ENCODE data around the gene SLC9A5.
A peak's percentile ranks its signal among the peaks of the same experiment; 100 is the strongest.

The SLC9A5 gene

DNA sequence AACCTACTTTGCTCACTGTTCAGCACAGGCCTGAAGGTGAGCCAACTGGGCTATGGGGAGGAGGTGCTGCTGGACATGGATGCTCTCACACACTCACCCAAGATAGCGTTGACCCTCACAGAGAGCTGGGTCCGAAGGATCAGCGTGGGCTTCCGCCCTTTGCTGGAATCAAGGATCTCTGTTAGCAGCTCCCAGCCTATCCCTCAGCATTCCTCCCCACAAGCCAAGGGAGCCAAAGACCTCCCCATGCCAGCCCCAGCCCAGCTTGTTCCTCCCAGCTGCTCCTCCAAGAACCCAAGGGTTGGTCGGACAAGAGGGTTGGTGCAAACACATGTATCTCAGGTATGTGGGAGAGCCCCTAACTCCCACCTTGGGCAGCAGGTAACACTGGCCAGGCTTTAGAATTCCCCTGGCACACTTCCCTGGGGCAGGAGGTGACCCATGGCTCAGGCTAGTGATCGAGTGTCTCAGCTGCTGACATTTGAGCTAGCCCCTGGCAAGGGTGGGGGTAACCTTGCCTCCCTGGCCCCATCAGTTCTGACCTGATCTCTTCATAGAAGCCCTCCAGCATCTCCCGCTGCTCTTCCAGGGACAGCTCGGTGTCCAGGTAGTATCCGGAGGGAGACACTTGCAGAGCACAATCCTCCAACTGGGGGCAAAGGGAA is 9.8 kb upstream of the SLC9A5 start:
- DNase-seq = no peak

DNA sequence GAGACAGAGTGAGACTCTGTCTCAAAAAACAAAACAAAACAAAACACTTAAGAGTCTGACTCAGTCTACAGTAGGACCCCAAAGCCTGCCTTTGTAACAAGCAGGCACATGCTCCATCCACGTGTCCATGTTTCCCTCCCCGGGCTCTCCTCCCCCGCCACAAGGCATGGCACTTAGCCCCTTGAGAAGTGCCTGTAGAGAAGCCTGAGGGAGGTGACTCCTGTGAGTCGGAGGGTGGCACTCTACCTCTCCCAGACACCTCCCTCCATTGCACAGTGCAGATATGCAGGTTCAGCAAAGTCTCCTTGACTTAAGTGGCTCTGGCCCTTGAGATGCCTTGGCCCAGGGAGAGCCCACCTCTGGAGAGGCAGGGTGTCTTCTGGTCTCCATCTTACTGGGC is 8.3 kb upstream of the SLC9A5 start:
- DNase-seq = no peak

DNA sequence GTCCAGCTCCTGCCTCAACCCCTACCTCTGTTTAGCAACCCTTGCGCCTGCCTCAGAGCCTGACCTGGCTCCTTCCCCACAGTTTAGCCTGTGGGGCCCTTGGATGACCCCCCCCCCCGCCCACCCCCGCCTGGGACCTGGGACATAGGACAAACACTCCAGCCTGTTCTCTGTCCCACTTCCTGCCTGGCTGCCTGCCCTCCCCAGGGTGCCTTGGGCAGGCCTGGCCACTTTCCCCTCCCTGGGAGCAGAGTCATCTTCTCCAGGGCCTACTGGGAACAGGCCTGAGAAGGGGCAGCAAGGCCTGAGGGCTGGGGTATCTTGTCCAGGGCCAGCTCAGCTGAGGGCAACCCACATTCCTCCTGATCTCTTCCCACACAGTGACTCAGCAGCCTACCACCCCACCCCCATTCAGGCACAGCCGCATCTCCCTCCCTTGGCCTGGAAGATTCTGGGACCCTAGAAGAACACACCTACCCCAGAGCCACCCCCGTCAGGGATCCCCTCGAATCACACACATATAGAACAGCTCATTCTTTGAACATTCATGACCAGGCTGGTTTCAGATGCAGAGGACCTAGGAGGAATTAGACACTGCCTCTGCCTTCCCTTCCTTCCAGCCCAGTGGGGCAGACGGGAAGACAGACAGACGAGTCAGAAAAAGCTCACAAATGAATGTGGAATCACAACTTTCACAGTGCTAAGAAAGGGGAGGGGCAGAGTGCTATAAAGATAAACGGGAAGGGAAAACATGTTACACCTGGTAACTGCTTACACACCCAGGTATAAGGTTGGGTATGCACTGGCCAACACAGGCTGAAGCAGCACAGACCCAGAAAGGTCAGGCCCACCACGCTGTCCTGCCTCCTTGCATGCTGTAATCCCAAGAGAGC is 7.5 kb upstream of the SLC9A5 start:
- DNase-seq = no peak

- DNase-seq = no peak
Measured at GRCh38 chr16:67242138-67242730, 6.5 kb upstream of the SLC9A5 start.

GRCh38 chr16:67243481-67243880 is 5.3 kb upstream of the SLC9A5 start:
- no peak for DNase-seq

DNA sequence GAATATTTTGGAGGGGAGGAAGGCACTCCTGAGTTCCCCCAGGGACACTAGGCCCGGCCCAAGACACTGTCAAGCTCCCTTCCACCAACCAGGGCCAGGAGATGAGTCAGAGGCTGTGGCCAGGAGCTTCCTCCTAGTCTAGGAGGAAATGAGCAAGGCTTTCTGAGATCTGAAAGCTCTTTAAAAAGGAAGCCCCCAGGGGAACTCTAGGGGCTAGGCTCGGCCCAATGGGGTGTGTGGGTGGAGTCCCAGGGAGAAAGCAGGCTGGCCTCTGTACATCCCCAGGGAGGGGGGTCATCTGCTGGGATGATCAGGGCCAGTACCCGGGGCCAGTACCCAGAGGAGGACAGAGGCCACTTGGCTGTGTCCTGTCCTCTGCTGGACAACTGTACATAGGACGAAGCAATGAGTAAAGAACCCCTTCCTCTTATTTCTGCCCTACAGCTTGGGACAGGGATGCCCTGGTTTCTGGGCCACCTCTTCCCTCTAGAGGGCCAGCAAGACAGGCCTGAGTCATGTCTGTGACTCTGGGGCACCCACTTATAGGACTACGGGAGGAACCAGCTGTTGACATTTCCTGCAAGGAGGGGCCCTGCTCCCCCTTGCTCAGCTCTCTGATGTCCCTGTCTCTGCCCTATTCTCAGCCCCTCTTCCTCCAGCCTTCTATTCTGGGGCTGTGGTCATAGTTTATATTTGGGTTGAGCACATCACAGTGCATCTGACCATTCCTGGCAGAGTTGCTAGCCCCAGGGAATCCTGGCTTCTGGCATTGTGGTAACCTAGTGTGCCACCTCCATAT is 4.2 kb upstream of the SLC9A5 start:
- peak; percentile 87 for DNase-seq

DNA sequence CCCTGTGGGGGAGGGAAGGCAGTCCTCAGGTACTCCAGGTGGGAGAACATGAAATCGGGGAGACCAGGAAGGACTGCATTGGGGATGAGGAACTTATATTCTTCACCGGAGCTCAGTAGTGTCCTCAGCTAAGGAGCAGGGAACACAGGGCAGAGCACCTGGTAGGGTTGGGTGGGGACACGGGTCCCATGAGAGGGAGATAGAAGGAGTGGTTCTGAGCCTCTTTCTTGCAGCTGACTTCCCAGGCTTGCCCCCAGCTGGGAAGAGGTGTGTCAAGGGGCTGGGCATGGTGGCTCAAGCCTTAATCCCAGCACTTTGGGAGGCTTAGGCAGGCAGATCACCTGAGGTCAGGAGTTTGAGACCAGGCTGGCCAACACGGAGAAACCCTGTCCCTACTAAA is 3.6 kb upstream of the SLC9A5 start:
- DNase-seq = no peak

DNA sequence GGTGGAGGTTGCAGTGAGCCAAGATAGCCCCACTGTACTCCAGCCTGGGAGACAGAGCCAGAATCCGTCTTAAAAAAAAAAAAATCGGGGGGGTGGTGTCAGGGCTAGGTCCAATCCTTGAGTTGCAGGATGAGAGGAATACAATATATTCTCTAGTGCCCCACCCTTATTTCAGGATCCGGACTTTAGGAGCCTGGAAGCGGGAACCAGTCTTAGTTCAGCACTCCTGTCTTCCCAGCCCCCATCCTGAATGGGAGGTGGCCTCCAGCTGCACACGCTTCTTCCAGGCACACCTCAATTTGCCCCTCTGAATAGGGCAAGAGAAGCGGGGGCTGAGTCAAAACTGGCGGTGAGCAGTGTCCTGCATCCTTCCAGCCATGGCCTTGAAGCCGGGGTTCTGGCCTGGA is 3.1 kb upstream of the SLC9A5 start:
- DNase-seq = no peak

DNA sequence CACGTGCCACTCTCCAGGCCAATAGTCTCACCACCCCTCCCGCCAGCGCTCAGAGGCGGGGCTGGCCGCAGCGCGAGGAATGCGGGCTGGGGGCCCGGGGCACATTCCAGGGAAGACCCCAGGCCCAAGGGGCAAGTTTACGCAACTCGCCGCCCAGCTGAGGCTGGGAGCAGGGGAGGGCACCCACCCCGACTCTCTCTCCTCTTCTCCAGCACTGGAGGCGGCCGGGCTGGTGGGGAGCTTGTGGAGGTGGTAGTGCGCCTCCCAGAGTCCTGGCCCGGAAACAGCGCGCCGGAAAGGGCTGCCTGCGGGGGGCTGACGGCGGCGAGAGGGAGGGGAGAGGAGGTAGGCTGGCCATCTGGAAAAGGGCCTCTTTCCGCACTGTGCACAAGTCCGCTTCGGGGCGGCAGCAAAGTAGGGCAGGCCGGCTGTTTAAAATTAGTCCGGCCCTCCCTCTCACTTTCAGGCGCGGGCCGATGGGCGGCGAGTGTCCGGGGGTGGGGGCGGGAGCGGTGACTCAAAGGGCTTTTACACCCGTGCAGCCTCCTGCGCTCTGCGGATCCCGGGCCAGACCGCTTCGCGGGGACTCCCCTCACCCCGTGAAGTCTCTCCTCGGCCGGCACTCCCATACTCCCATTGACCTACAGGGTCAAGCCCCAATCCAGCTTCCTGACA is 2.6 kb upstream of the SLC9A5 start:
- DNase-seq = peak; percentile 73

DNA sequence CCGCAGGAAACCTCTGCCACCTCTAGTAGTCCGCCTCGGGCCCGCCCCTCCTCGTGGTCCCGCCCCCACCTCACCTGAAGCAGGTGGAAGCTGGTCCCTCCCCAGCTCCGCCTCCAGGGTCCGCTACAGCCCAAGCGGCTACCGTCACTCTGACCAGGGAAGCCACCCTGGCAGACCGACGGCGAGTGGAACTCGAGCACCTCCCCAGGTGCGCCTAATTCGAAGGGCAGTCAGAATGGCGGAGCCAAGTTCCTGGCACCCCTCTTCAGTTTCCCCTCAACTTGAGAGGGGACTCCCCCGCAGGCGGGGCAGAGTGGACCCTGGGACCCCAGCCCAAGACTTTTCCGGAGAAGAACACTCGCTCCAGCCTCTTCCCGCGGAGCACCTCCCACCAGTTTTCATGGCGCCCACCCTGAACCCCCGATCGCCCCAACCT is 2.0 kb upstream of the SLC9A5 start:
- DNase-seq = no peak

- DNase-seq = peak; percentile 99
Measured at GRCh38 chr16:67247192-67248072, 1.3 kb upstream of the SLC9A5 start, which contains the start of gene FHOD1. FHOD1 (minus strand) TSS chr16:67247481; CDS start chr16:67247410, 71 bp downstream.

GRCh38 chr16:67248073-67248400 is 742 bp upstream of the SLC9A5 start:
- DNase-seq = no peak

DNA sequence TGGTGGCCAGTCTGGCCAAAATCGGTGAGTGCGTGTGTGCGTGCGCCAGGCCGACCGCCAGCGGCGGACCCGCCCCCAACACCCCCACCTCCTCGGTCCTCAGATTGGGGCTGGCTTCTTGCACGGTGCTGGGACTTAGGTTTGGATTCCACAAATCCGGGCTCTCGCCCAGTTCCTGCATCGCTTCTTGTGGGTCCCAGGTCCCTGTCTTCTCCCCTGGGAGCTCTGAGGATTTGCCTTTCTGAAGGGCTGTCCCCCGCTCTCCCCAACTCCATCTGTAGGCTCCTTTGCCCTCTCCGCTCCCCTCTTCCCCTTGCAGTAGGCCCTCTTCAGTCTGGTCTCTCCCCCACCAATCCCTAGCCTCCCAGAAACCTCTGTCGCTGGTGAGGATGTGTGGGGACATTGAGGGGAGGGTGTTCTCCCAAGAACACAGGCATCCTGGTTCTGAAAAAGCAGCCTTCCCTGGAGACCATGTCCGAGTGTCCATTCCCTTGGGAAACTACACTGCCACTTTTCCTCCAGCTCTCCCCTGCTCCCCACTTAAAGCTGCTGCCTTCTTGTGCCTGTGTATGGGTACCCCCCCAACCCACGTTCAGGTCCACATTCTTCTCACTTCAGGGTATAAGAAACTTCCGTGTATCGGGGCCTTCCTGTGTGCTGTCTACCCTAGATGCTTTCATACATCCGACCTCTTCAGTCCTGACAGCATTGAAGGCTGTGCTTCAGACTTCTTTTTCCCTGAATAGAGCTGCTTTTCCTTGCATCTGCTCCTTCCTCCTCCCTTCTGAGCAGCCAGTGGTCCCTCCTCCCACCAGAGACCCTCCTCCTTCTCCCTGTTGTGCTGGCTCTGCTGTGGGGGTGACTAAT is 632 bp downstream of the SLC9A5 start:
- peak; percentile 34 for DNase-seq

GRCh38 chr16:67250045-67250327 is 1.2 kb downstream of the SLC9A5 start:
- DNase-seq = no peak

DNA sequence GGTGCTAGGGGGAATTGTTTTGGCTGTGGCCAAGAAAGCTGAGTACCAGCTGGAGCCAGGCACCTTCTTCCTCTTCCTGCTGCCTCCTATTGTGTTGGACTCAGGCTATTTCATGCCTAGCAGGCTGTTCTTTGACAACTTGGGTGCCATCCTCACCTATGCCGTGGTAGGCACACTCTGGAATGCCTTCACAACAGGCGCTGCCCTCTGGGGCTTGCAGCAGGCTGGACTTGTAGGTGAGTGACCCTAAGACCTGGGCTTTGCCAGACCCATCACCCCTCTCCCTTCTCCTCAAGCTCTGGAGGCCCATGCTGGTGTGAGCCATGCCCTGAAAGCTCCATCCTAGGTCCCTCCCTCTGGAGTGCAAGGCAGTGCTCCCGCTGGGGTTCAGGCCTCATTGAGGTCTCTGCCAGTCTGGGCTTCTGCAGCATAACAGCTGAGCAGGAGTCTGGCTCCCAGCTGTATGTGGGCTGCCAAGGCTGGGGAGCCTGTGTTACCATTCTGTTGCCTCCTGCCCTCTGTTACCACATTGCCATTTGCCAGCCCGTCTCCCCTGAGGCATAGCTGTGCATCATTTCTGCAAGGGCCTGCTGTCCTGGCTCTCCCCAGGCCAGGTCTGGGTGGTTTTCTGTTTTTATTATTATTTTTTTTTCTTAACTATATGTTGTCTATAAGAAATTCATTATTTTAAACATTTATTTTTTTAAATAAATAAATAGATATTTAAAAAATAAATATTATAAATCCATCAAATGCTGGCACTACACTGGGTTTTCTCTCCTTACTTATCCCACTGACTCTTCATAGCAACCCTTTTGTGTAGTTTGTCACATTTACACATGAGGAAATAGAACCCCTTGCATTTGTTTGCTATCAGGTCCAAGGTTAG is 4.1 kb downstream of the SLC9A5 start:
- no peak for DNase-seq

GRCh38 chr16:67254801-67255552 is 6.2 kb downstream of the SLC9A5 start:
- no peak for DNase-seq

GRCh38 chr16:67255553-67256221 is 6.9 kb downstream of the SLC9A5 start:
- DNase-seq = no peak

DNA sequence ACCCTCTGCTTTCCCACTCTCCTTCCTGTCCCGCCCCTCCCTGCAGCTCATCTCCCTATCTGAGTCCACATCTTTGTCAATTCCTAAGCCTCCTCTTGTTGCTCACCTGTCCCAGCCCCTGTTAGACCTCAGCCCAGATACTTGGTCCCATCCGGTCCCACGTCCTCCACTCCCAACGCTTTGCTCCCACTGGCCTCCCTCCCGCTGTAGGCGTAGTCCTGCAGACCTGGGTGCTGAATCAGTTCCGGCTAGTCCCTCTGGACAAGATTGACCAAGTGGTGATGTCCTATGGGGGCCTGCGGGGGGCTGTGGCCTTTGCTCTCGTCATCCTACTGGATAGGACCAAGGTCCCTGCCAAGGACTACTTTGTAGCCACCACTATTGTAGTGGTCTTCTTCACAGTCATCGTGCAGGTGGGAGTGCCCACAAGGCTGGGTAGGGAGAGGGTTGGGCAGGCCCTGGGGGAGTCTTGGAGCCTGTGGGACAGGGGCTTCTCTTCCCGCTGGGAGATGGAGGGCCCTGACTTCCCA is 8.0 kb downstream of the SLC9A5 start:
- DNase-seq = no peak
